Activated CD4-positive, alpha-beta T cell treated with anti-CD3 and anti-CD28 coated beads, Interleukin-2, amount 10 ng/mL, durations not matched to agents 7 days and 5 days (primary cell): Measurements from ENCODE around the gene CUX1. TPM values are rescaled to one million over a fixed set of nuclear protein-coding genes. Genes with fewer than 3 reads are reported as not detected.
"Not testable (repeated sequence)": the region's sequence is repeated elsewhere in the genome, so short reads cannot be mapped to it uniquely, and the experiment has no call there.

Experiments used
- CTCF ChIA-PET: fragments of 350-600 bp; sonication (Branson Sonifier 250); formaldehyde crosslinking; loops from one replicate; lab custom pipeline; 2021; ENCODE audit warnings: antibody characterized with exemption; lab: Charles Lee
- POLR2A ChIA-PET: fragments of 350-600 bp; sonication (Branson Sonifier 250); formaldehyde crosslinking; loops from one replicate; lab custom pipeline; 2021; ENCODE audit warnings: antibody characterized with exemption; lab: Charles Lee
- DNase-seq: peaks from one replicate; pipeline ENCODE4 v3.0.0-alpha.2; 2020
- H3K27ac Mint-ChIP-seq: one replicate; pipeline ENCODE4 v1.8.0; 2021; ENCODE audit warnings: mild to moderate bottlenecking, moderate library complexity, mixed read lengths
- H3K27me3 Mint-ChIP-seq: one replicate; pipeline ENCODE4 v1.8.0; 2021; ENCODE audit warnings: mixed read lengths
- H3K36me3 Mint-ChIP-seq: one replicate; pipeline ENCODE4 v1.8.0; 2021; ENCODE audit warnings: low read depth, mixed read lengths
- H3K4me1 Mint-ChIP-seq: one replicate; pipeline ENCODE4 v1.8.0; 2021; ENCODE audit warnings: mixed read lengths
- H3K4me3 Mint-ChIP-seq: one replicate; pipeline ENCODE4 v1.8.0; 2021; ENCODE audit warnings: mild to moderate bottlenecking, moderate library complexity, mixed read lengths
- H3K9me3 Mint-ChIP-seq: one replicate; pipeline ENCODE4 v1.8.0; 2021; ENCODE audit warnings: mixed read lengths
- total RNA-seq, 2 experiments: library from RNA; stranded (reverse); gene quantifications; one replicate each; pipeline ENCODE4 v1.2.3, GENCODE V29; 2021

Gene CUX1
- total RNA-seq, 2 experiments from 2014 or later: 27.8 to 34.7 TPM

DNA sequence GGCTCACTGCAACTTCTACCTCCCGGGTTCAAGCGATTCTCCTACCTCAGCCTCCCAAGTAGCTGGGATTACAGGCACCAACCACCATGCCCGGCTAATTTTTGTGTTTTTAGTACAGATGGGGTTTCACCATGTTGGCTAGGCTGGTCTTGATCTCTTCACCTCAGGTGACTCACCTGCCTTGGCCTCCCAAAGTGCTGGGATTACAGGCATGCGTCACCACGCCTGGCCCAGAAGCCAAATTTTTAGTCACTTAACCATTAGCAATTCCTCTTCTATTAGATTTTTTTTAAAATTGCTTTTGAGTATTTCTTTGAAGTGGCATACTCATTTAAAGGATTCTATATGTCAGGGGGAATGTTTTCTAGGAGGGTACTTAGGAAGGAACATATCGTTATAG lies 112.5 kb downstream of the CUX1 start:
- H3K9me3 Mint-ChIP-seq, H3K27me3 Mint-ChIP-seq, H3K4me3 Mint-ChIP-seq, H3K36me3 Mint-ChIP-seq, DNase-seq, H3K4me1 Mint-ChIP-seq, H3K27ac Mint-ChIP-seq, POLR2A ChIA-PET: not testable (repeated sequence)
- CTCF ChIA-PET: interaction anchor here (0.6 to 1.0 kb wide), 2 partner anchors 11 to 281 kb away, joined by 3 read pairs; no protein-coding TSS in a partner anchor

DNA sequence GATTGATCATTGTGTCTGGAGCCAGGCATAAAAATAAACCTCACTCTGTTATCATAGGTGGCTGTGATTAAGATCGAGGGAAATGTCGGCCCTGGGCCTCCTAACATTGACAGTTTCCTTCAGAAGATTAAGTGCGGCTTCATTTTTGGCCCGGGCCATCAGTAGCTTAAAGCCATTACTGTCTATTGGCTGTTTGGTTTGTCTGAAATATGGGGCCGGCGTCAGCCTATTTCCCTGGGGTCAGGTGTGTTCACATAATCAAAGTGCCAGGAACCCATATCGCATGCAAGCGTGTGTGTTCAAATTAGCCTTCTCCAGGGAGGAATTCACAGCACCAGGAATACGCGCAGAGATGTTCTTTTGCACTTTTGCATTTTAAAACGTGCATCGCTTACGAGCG lies 114.7 kb downstream of the CUX1 start:
- Mint-ChIP-seq H3K36me3 (peaks cover 6% of the 10 kb centered on the region), H3K4me3 (no peak overlapping the region), H3K4me1 (peaks cover 1% of the 10 kb centered on the region), H3K9me3 (peaks cover 7% of the 10 kb centered on the region), H3K27ac (no peak overlapping the region), H3K27me3 (no peaks in the 10 kb centered on the region)
- CTCF ChIA-PET: no interaction called here
- no peak for DNase-seq
- POLR2A ChIA-PET: interaction anchor here (0.7 kb wide), 1 partner anchor 13 kb away, joined by 4 read pairs; no protein-coding TSS in a partner anchor

- DNase-seq: no peak
- H3K36me3 Mint-ChIP-seq: peaks cover 6% of the 10 kb centered on the region
- no peak overlapping the region for H3K27ac Mint-ChIP-seq
- H3K4me1 Mint-ChIP-seq: peaks cover 1% of the 10 kb centered on the region
- H3K9me3 Mint-ChIP-seq: peaks cover 7% of the 10 kb centered on the region
- ChIA-PET POLR2A (no interaction called here), CTCF (no interaction called here)
- H3K27me3 Mint-ChIP-seq: no peaks in the 10 kb centered on the region
- H3K4me3 Mint-ChIP-seq: no peak overlapping the region
Measured at GRCh38 chr7:101933028-101933427, 115.6 kb downstream of the CUX1 start.

- H3K36me3 Mint-ChIP-seq: peaks cover 6% of the 10 kb centered on the region
- H3K4me1 Mint-ChIP-seq: peaks cover 1% of the 10 kb centered on the region
- no peak overlapping the region for H3K27ac Mint-ChIP-seq
- no peak overlapping the region for H3K4me3 Mint-ChIP-seq
- CTCF ChIA-PET: no interaction called here
- no peaks in the 10 kb centered on the region for H3K27me3 Mint-ChIP-seq
- peaks cover 7% of the 10 kb centered on the region for H3K9me3 Mint-ChIP-seq
- POLR2A ChIA-PET: no interaction called here
- DNase-seq: no peak
Measured at GRCh38 chr7:101933688-101934121, 116.3 kb downstream of the CUX1 start.

GRCh38 chr7:101934618-101935017 lies 117.2 kb downstream of the CUX1 start:
- ChIA-PET CTCF (interaction anchor here (0.6 kb wide), 1 partner anchor 87 kb away, joined by 3 read pairs; no protein-coding TSS in a partner anchor), POLR2A (no interaction called here)
- Mint-ChIP-seq H3K27me3 (no peaks in the 10 kb centered on the region), H3K4me1 (peaks cover 1% of the 10 kb centered on the region), H3K36me3 (peaks cover 6% of the 10 kb centered on the region), H3K4me3 (no peak overlapping the region), H3K9me3 (peaks cover 4% of the 10 kb centered on the region), H3K27ac (no peak overlapping the region)
- DNase-seq: no peak

DNA sequence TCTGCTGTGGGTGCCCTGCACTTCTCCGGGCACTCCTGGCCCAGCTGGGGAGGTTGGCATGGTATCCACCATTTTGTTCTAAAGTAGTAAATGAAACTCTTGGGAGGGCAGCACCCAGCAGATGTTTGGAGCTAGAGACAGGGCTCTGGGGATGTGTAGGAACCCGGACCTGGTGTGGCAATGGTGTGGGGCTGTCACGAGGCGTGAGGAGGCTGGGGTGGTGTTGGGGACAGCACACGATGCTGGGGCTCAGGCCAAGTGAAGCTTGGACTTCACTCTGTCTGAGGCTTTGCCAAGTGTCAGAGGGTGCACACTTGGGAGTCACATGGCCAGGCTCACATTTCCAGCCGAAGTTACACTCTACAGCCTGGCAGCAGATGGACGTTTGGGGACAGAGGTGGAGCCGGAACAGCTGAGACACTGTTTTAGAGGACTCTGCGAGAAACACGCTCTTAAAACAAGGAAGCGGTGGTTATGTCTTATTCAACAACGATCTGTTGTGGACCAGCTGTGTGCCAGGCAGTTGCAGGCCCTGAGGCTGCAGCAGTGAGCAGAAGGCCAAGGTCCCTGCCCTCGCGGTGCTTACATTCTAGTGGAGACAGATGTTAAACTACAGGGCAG lies 118.2 kb downstream of the CUX1 start:
- H3K27me3 Mint-ChIP-seq: no peaks in the 10 kb centered on the region
- no peaks in the 10 kb centered on the region for H3K36me3 Mint-ChIP-seq
- CTCF ChIA-PET: interaction anchor here (0.6 kb wide), 1 partner anchor 86 kb away, joined by 3 read pairs; no protein-coding TSS in a partner anchor
- H3K4me3 Mint-ChIP-seq: no peak overlapping the region
- peaks cover 1% of the 10 kb centered on the region for H3K4me1 Mint-ChIP-seq
- no peak for DNase-seq
- H3K27ac Mint-ChIP-seq: no peak overlapping the region
- no peaks in the 10 kb centered on the region for H3K9me3 Mint-ChIP-seq
- POLR2A ChIA-PET: no interaction called here

GRCh38 chr7:101936223-101936610 lies 118.8 kb downstream of the CUX1 start:
- H3K9me3 Mint-ChIP-seq: no peaks in the 10 kb centered on the region
- H3K4me1 Mint-ChIP-seq: peaks cover 1% of the 10 kb centered on the region
- H3K36me3 Mint-ChIP-seq: no peaks in the 10 kb centered on the region
- CTCF ChIA-PET: no interaction called here
- POLR2A ChIA-PET: no interaction called here
- no peaks in the 10 kb centered on the region for H3K27me3 Mint-ChIP-seq
- no peak overlapping the region for H3K27ac Mint-ChIP-seq
- no peak for DNase-seq
- H3K4me3 Mint-ChIP-seq: no peak overlapping the region

DNA sequence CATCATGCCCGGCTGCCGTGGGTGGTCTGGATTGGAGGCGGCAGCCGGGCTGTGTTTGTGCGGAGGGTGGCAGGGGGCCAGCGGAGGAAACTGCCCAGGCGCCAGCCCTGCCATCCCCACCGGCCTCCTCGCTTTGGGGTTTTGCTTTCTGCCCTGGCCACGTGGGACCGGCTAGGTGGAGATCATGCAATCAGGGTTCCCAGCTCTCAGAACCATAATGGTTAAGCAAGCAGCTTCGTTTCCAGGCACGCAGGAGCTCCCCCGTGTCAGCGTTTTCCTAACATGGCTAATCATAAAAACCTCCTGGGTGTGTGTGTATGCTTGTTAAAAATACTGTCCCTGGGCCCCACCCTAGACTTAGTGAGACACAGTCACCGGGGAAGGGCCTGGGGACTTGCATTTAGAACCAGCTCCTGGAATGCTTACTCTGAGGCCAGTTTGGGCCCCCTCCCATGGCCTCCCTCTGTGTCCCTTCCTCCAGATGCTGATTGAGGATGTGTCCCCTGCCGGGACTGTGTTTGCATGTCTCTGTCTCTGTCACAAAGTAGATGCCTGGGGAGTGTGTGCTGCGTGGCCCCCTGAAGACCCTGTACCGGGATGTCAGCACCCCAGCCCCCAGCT lies 119.3 kb downstream of the CUX1 start:
- Mint-ChIP-seq H3K4me3 (no peak overlapping the region), H3K36me3 (no peaks in the 10 kb centered on the region), H3K4me1 (peaks cover 1% of the 10 kb centered on the region), H3K9me3 (no peaks in the 10 kb centered on the region), H3K27ac (no peak overlapping the region), H3K27me3 (no peaks in the 10 kb centered on the region)
- no peak for DNase-seq
- ChIA-PET POLR2A (no interaction called here), CTCF (no interaction called here)

GRCh38 chr7:101937717-101938514 lies 120.5 kb downstream of the CUX1 start:
- H3K4me1 Mint-ChIP-seq: peaks cover 1% of the 10 kb centered on the region
- ChIA-PET CTCF (no interaction called here), POLR2A (no interaction called here)
- H3K27me3 Mint-ChIP-seq: no peaks in the 10 kb centered on the region
- no peaks in the 10 kb centered on the region for H3K36me3 Mint-ChIP-seq
- no peak for DNase-seq
- no peak overlapping the region for H3K4me3 Mint-ChIP-seq
- no peak overlapping the region for H3K27ac Mint-ChIP-seq
- no peaks in the 10 kb centered on the region for H3K9me3 Mint-ChIP-seq

DNA sequence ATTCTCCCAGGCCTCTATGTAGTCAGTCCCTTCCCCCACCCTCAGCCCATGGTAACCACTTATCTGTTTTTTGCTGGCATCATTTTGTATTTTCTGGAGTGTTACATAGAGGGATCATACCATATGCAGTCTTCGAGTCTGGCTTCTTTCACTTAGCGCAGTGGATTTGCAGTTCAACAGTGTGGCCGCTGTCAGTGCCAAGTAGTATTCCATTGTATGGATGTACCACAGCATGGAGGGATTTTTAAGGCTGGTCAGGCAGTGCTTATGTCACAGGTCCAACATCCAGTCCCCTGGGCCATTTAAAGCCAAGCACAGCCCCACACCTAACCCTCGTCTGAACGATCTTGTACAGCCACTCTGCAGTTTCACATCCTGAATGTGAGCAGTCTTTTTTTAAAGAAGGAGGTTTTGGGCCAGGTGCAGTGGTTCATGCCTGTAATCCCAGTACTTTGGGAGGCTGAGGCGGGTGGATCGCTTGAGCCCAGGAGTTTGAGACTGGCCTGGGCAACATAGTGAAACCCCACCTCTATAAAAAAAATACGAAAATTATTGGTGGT lies 121.8 kb downstream of the CUX1 start:
- ChIA-PET POLR2A (interaction anchor here (0.7 kb wide), 1 partner anchor 466 kb away, joined by 6 read pairs; no protein-coding TSS in a partner anchor), CTCF (no interaction called here)
- H3K36me3 Mint-ChIP-seq: no peaks in the 10 kb centered on the region
- H3K9me3 Mint-ChIP-seq: no peaks in the 10 kb centered on the region
- no peak overlapping the region for H3K27ac Mint-ChIP-seq
- no peaks in the 10 kb centered on the region for H3K27me3 Mint-ChIP-seq
- no peak for DNase-seq
- H3K4me3 Mint-ChIP-seq: no peak overlapping the region
- peaks cover 1% of the 10 kb centered on the region for H3K4me1 Mint-ChIP-seq

DNA sequence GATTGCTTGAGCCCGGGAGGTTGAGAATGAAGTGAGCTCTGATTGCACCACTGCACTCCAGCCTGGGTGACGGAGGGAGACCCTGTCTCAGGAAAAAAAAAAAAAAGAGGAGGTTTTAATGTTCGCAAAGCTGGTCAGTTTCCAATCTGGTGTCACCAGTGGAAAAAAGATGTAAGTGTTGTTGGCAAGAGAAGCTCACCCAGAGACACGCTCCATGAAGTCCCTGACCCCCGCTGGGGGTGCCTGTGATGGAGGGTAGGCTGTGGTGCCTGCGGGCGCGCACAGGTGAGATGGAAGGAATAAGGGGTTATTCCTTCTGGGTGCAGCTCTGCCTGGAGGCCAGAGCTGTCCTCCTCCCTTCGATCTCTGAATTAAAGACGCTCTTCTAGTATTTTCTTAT lies 122.7 kb downstream of the CUX1 start:
- DNase-seq: no peak
- H3K9me3 Mint-ChIP-seq: no peaks in the 10 kb centered on the region
- H3K4me1 Mint-ChIP-seq: peaks cover 1% of the 10 kb centered on the region
- ChIA-PET POLR2A (interaction anchor here (0.7 kb wide), 1 partner anchor 466 kb away, joined by 6 read pairs; no protein-coding TSS in a partner anchor), CTCF (interaction anchor here (0.7 to 0.8 kb wide), 2 partner anchors 56 to 156 kb away, joined by 3 to 4 read pairs; no protein-coding TSS in a partner anchor)
- H3K4me3 Mint-ChIP-seq: no peak overlapping the region
- no peaks in the 10 kb centered on the region for H3K36me3 Mint-ChIP-seq
- H3K27me3 Mint-ChIP-seq: no peaks in the 10 kb centered on the region
- no peak overlapping the region for H3K27ac Mint-ChIP-seq

DNA sequence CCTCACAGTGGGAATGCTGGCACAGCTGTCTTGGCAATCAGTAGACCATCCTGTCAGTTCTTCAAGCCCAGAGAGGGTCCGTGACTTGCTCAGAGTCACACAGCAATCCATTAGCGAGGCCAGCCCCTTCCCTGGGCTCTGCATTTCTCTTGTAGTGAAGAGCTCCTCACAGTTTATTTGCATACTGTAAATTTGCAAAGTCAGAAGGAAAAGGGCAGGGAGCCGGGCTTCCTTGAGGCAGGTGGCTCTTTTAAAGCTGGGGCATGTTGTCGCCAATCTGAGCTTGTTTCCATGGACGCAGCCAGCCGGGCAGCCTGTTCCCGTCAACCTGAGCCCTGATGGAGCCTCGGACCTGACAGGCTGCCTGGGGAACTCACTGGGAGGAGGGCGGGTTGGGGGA lies 123.4 kb downstream of the CUX1 start:
- H3K9me3 Mint-ChIP-seq: no peaks in the 10 kb centered on the region
- ChIA-PET CTCF (interaction anchor here (0.7 to 0.9 kb wide), 3 partner anchors 11 to 155 kb away, joined by 3 to 4 read pairs (median 3); no protein-coding TSS in a partner anchor), POLR2A (no interaction called here)
- H3K4me3 Mint-ChIP-seq: no peak overlapping the region
- no peak for DNase-seq
- peaks cover 1% of the 10 kb centered on the region for H3K4me1 Mint-ChIP-seq
- H3K36me3 Mint-ChIP-seq: no peaks in the 10 kb centered on the region
- no peaks in the 10 kb centered on the region for H3K27me3 Mint-ChIP-seq
- H3K27ac Mint-ChIP-seq: no peak overlapping the region
